Measurements from ENCODE around the gene BRPF1. TPM values are rescaled to one million over a fixed set of nuclear protein-coding genes. Genes with fewer than 3 reads are reported as not detected.

The BRPF1 gene
- total and polyA plus RNA-seq, 2 donors (not counting 1 experiment from before 2014, with no cell fraction given), result 24.4 to 36.5 TPM

GRCh38 chr3:9690451-9691450, 40.8 kb upstream of the BRPF1 start:
- H3K27me3 ChIP-seq (replicated peaks in 1 of 4; ENCODE audit: control extremely low read depth in 1 of 4, control insufficient read depth in 3 of 4, insufficient read depth in 4 of 4, low read length in 3 of 4), result no peaks in the 10 kb centered on the region
- H3K27ac ChIP-seq (ENCODE audit: low read length in 2 of 2), result no peak overlapping the region
- no peak overlapping the region for H2AFZ ChIP-seq (ENCODE audit: insufficient read depth, low read depth, low read length, poor library complexity, severe bottlenecking)
- Mint-ChIP-seq H3K4me1 (peaks cover 25% of the 10 kb centered on the region), H3K27me3 (no peaks in the 10 kb centered on the region), H3K9me3 (ENCODE audit: insufficient read depth) (no peaks in the 10 kb centered on the region), H3K4me3 (no peak overlapping the region), H3K27ac (no peak overlapping the region)
- ATAC-seq (ENCODE audit: low read depth) (peak; percentile 97), DNase-seq (peak; percentile 66)
- WGBS (ENCODE audit: insufficient coverage), result under 1% methylated on average over 9 of the region's 15 CpGs
- peaks cover 0 to 99% of the 10 kb centered on the region in 2 experiments for H3K36me3 ChIP-seq (replicated peaks in 1 of 2; ENCODE audit: control extremely low read depth in 1 of 2, control insufficient read depth in 1 of 2, extremely low read depth in 1 of 2, insufficient read depth in 2 of 2, low read length in 1 of 2)
- POLR2A ChIA-PET, result no interaction called here
- no peak for TF ChIP-seq CTCF (IDR thresholded peaks at IDR 0.05)
- TF ChIP-seq EZH2 (IDR thresholded peaks at IDR 0.05; ENCODE audit: borderline replicate concordance, insufficient read depth, low read depth, low read length, poor library complexity, severe bottlenecking), result no peak
- H3K4me3 ChIP-seq (ENCODE audit: control extremely low read depth in 1 of 5, extremely low read depth in 1 of 5, insufficient read depth in 1 of 5, low read depth in 2 of 5, low read length in 4 of 5), result no peak overlapping the region
- H3K9ac ChIP-seq (ENCODE audit: low read length), result no peak overlapping the region
- H3K9me3 ChIP-seq (ENCODE audit: control extremely low read depth in 1 of 3, control insufficient read depth in 2 of 3, insufficient read depth in 1 of 3, low read length in 2 of 3), result no peaks in the 10 kb centered on the region
- peak overlapping the region; percentile 1 for H3K4me2 ChIP-seq (replicated peaks; ENCODE audit: low read depth, low read length, poor library complexity, severe bottlenecking)
- H4K20me1 ChIP-seq (ENCODE audit: control insufficient read depth, insufficient read depth, low read length, poor library complexity, severe bottlenecking), result peaks cover 98% of the 10 kb centered on the region
- intact Hi-C loops (cut with micrococcal nuclease), result loop anchor here (1.0 kb wide), 1 partner anchor 37 kb away; no protein-coding TSS in a partner anchor
- H3K79me2 ChIP-seq (ENCODE audit: control insufficient read depth, insufficient read depth, low read length), result no peaks in the 10 kb centered on the region
- CTCF ChIA-PET, result interaction anchor here (0.9 to 1.7 kb wide), 4 partner anchors 12 to 337 kb away, joined by 3 to 7 read pairs (median 4); no protein-coding TSS in a partner anchor
- peaks cover 17 to 27% of the 10 kb centered on the region in 2 donors for H3K4me1 ChIP-seq (ENCODE audit: control insufficient read depth in 2 of 2, insufficient read depth in 2 of 2, low read length in 2 of 2)
